ENCODE results near the gene CD86.

CD86 gene

GRCh38 chr3:122055215-122055614, at the start of gene CD86:
Gene CD86, plus strand, starts transcription at chr3:122055362. Its CDS starts 128 bp downstream, at chr3:122055490.
- Histone ChIP-seq H3K27ac (ENCODE audit: low read length) (no peak within 1 kb of the TSS), H3K9me3 (ENCODE audit: control insufficient read depth, low read depth, low read length) (no peaks in the 10 kb centered on the region), H3K4me3 (ENCODE audit: low read length) (no peak within 1 kb of the TSS), H3K4me1 (ENCODE audit: control insufficient read depth, low read depth, low read length) (peaks cover 4% of the 10 kb centered on the region), H3K9ac (ENCODE audit: low read length) (no peak within 1 kb of the TSS), H3K36me3 (ENCODE audit: control insufficient read depth, low read depth, low read length) (no peaks in the 10 kb centered on the region), H3K27me3 (ENCODE audit: control insufficient read depth, insufficient read depth, low read length) (no peaks in the 10 kb centered on the region)

- no peak overlapping the region for H3K9ac ChIP-seq (ENCODE audit: low read length)
- H3K4me3 ChIP-seq (ENCODE audit: low read length): no peak overlapping the region
- no peaks in the 10 kb centered on the region for H3K27me3 ChIP-seq (ENCODE audit: control insufficient read depth, insufficient read depth, low read length)
- no peaks in the 10 kb centered on the region for H3K36me3 ChIP-seq (ENCODE audit: control insufficient read depth, low read depth, low read length)
- no peaks in the 10 kb centered on the region for H3K9me3 ChIP-seq (ENCODE audit: control insufficient read depth, low read depth, low read length)
- peaks cover 12% of the 10 kb centered on the region for H3K4me1 ChIP-seq (ENCODE audit: control insufficient read depth, low read depth, low read length)
- no peak overlapping the region for H3K27ac ChIP-seq (ENCODE audit: low read length)
Observed at GRCh38 chr3:122006267-122006666, 48.9 kb upstream of the CD86 start.

GRCh38 chr3:122008166-122008565, 47.0 kb upstream of the CD86 start:
- no peak overlapping the region for H3K27ac ChIP-seq (ENCODE audit: low read length)
- no peak overlapping the region for H3K9ac ChIP-seq (ENCODE audit: low read length)
- H3K9me3 ChIP-seq (ENCODE audit: control insufficient read depth, low read depth, low read length): no peaks in the 10 kb centered on the region
- H3K36me3 ChIP-seq (ENCODE audit: control insufficient read depth, low read depth, low read length): no peaks in the 10 kb centered on the region
- H3K27me3 ChIP-seq (ENCODE audit: control insufficient read depth, insufficient read depth, low read length): no peaks in the 10 kb centered on the region
- H3K4me1 ChIP-seq (ENCODE audit: control insufficient read depth, low read depth, low read length): peaks cover 12% of the 10 kb centered on the region
- H3K4me3 ChIP-seq (ENCODE audit: low read length): no peak overlapping the region

GRCh38 chr3:122010506-122010905, 44.7 kb upstream of the CD86 start:
- peaks cover 1% of the 10 kb centered on the region for H3K4me1 ChIP-seq (ENCODE audit: control insufficient read depth, low read depth, low read length)
- no peaks in the 10 kb centered on the region for H3K36me3 ChIP-seq (ENCODE audit: control insufficient read depth, low read depth, low read length)
- H3K4me3 ChIP-seq (ENCODE audit: low read length): no peak overlapping the region
- no peaks in the 10 kb centered on the region for H3K27me3 ChIP-seq (ENCODE audit: control insufficient read depth, insufficient read depth, low read length)
- no peak overlapping the region for H3K27ac ChIP-seq (ENCODE audit: low read length)
- no peak overlapping the region for H3K9ac ChIP-seq (ENCODE audit: low read length)
- no peaks in the 10 kb centered on the region for H3K9me3 ChIP-seq (ENCODE audit: control insufficient read depth, low read depth, low read length)

GRCh38 chr3:122011396-122011795, 43.8 kb upstream of the CD86 start:
- Histone ChIP-seq H3K9ac (ENCODE audit: low read length) (no peak overlapping the region), H3K36me3 (ENCODE audit: control insufficient read depth, low read depth, low read length) (no peaks in the 10 kb centered on the region), H3K4me3 (ENCODE audit: low read length) (no peak overlapping the region), H3K27ac (ENCODE audit: low read length) (no peak overlapping the region), H3K9me3 (ENCODE audit: control insufficient read depth, low read depth, low read length) (no peaks in the 10 kb centered on the region), H3K4me1 (ENCODE audit: control insufficient read depth, low read depth, low read length) (no peaks in the 10 kb centered on the region), H3K27me3 (ENCODE audit: control insufficient read depth, insufficient read depth, low read length) (no peaks in the 10 kb centered on the region)

GRCh38 chr3:122012821-122013220, 42.3 kb upstream of the CD86 start:
- H3K4me3 ChIP-seq (ENCODE audit: low read length): no peak overlapping the region
- no peaks in the 10 kb centered on the region for H3K36me3 ChIP-seq (ENCODE audit: control insufficient read depth, low read depth, low read length)
- H3K9me3 ChIP-seq (ENCODE audit: control insufficient read depth, low read depth, low read length): no peaks in the 10 kb centered on the region
- H3K27ac ChIP-seq (ENCODE audit: low read length): no peak overlapping the region
- no peaks in the 10 kb centered on the region for H3K4me1 ChIP-seq (ENCODE audit: control insufficient read depth, low read depth, low read length)
- no peak overlapping the region for H3K9ac ChIP-seq (ENCODE audit: low read length)
- no peaks in the 10 kb centered on the region for H3K27me3 ChIP-seq (ENCODE audit: control insufficient read depth, insufficient read depth, low read length)

GRCh38 chr3:122013448-122013925, 41.7 kb upstream of the CD86 start:
- H3K9me3 ChIP-seq (ENCODE audit: control insufficient read depth, low read depth, low read length): no peaks in the 10 kb centered on the region
- no peaks in the 10 kb centered on the region for H3K27me3 ChIP-seq (ENCODE audit: control insufficient read depth, insufficient read depth, low read length)
- H3K4me3 ChIP-seq (ENCODE audit: low read length): no peak overlapping the region
- no peaks in the 10 kb centered on the region for H3K4me1 ChIP-seq (ENCODE audit: control insufficient read depth, low read depth, low read length)
- no peaks in the 10 kb centered on the region for H3K36me3 ChIP-seq (ENCODE audit: control insufficient read depth, low read depth, low read length)
- H3K9ac ChIP-seq (ENCODE audit: low read length): no peak overlapping the region
- no peak overlapping the region for H3K27ac ChIP-seq (ENCODE audit: low read length)

- Histone ChIP-seq H3K9me3 (ENCODE audit: control insufficient read depth, low read depth, low read length) (no peaks in the 10 kb centered on the region), H3K27ac (ENCODE audit: low read length) (no peak overlapping the region), H3K9ac (ENCODE audit: low read length) (no peak overlapping the region), H3K27me3 (ENCODE audit: control insufficient read depth, insufficient read depth, low read length) (no peaks in the 10 kb centered on the region), H3K36me3 (ENCODE audit: control insufficient read depth, low read depth, low read length) (no peaks in the 10 kb centered on the region), H3K4me1 (ENCODE audit: control insufficient read depth, low read depth, low read length) (no peaks in the 10 kb centered on the region), H3K4me3 (ENCODE audit: low read length) (no peak overlapping the region)
Observed at GRCh38 chr3:122014741-122015140, 40.4 kb upstream of the CD86 start.

- H3K9me3 ChIP-seq (ENCODE audit: control insufficient read depth, low read depth, low read length): no peaks in the 10 kb centered on the region
- H3K27me3 ChIP-seq (ENCODE audit: control insufficient read depth, insufficient read depth, low read length): peaks cover 7% of the 10 kb centered on the region
- H3K36me3 ChIP-seq (ENCODE audit: control insufficient read depth, low read depth, low read length): no peaks in the 10 kb centered on the region
- H3K9ac ChIP-seq (ENCODE audit: low read length): no peak overlapping the region
- peaks cover 5% of the 10 kb centered on the region for H3K4me1 ChIP-seq (ENCODE audit: control insufficient read depth, low read depth, low read length)
- H3K4me3 ChIP-seq (ENCODE audit: low read length): no peak overlapping the region
- no peak overlapping the region for H3K27ac ChIP-seq (ENCODE audit: low read length)
Observed at GRCh38 chr3:122019493-122019892, 35.7 kb upstream of the CD86 start.

GRCh38 chr3:122021037-122021436, 34.1 kb upstream of the CD86 start:
- Histone ChIP-seq H3K27ac (ENCODE audit: low read length) (no peak overlapping the region), H3K4me3 (ENCODE audit: low read length) (peak overlapping the region; percentile 66), H3K9me3 (ENCODE audit: control insufficient read depth, low read depth, low read length) (no peaks in the 10 kb centered on the region), H3K36me3 (ENCODE audit: control insufficient read depth, low read depth, low read length) (no peaks in the 10 kb centered on the region), H3K4me1 (ENCODE audit: control insufficient read depth, low read depth, low read length) (peaks cover 5% of the 10 kb centered on the region), H3K9ac (ENCODE audit: low read length) (no peak overlapping the region), H3K27me3 (ENCODE audit: control insufficient read depth, insufficient read depth, low read length) (peaks cover 7% of the 10 kb centered on the region)

GRCh38 chr3:122021811-122022401, 33.3 kb upstream of the CD86 start, which contains the start of gene ILDR1:
Gene ILDR1, minus strand, starts transcription at chr3:122022247. Its CDS starts 170 bp downstream, at chr3:122022077.
- Histone ChIP-seq H3K4me1 (ENCODE audit: control insufficient read depth, low read depth, low read length) (peaks cover 5% of the 10 kb centered on the region), H3K9ac (ENCODE audit: low read length) (peak within 1 kb of the TSS; percentile 45), H3K36me3 (ENCODE audit: control insufficient read depth, low read depth, low read length) (no peaks in the 10 kb centered on the region), H3K27ac (ENCODE audit: low read length) (no peak within 1 kb of the TSS), H3K4me3 (ENCODE audit: low read length) (peak within 1 kb of the TSS; percentile 66), H3K9me3 (ENCODE audit: control insufficient read depth, low read depth, low read length) (no peaks in the 10 kb centered on the region), H3K27me3 (ENCODE audit: control insufficient read depth, insufficient read depth, low read length) (peaks cover 7% of the 10 kb centered on the region)

GRCh38 chr3:122023335-122023910, 31.7 kb upstream of the CD86 start:
- peaks cover 7% of the 10 kb centered on the region for H3K27me3 ChIP-seq (ENCODE audit: control insufficient read depth, insufficient read depth, low read length)
- H3K9ac ChIP-seq (ENCODE audit: low read length): no peak overlapping the region
- H3K27ac ChIP-seq (ENCODE audit: low read length): no peak overlapping the region
- H3K9me3 ChIP-seq (ENCODE audit: control insufficient read depth, low read depth, low read length): no peaks in the 10 kb centered on the region
- no peak overlapping the region for H3K4me3 ChIP-seq (ENCODE audit: low read length)
- H3K36me3 ChIP-seq (ENCODE audit: control insufficient read depth, low read depth, low read length): no peaks in the 10 kb centered on the region
- H3K4me1 ChIP-seq (ENCODE audit: control insufficient read depth, low read depth, low read length): peaks cover 5% of the 10 kb centered on the region
